Neural cell (in vitro differentiated cells): Measurements from ENCODE around the gene DOCK8.

Experiments used
- CTCF ChIP-seq: fragments of 450-650 bp; IDR thresholded peaks from 2 replicates; pipeline ENCODE4 v1.5.1; 2014; ENCODE audit warnings: antibody characterized with exemption, mild to moderate bottlenecking, moderate library complexity; ENCODE audit not compliant: poor library complexity, severe bottlenecking
- TAF1 ChIP-seq: IDR thresholded peaks from 2 replicates; pipeline ENCODE4 v1.6.1; 2012; ENCODE audit warnings: low read depth

- TF ChIP-seq CTCF (no peak), TAF1 (no peak)
Measured at GRCh38 chr9:357560-357959, 142.9 kb downstream of the DOCK8 start.
